Measurements from ENCODE around the gene XNDC1N.
A peak's percentile ranks its signal among the peaks of the same experiment; 100 is the strongest.

Gene XNDC1N

DNA sequence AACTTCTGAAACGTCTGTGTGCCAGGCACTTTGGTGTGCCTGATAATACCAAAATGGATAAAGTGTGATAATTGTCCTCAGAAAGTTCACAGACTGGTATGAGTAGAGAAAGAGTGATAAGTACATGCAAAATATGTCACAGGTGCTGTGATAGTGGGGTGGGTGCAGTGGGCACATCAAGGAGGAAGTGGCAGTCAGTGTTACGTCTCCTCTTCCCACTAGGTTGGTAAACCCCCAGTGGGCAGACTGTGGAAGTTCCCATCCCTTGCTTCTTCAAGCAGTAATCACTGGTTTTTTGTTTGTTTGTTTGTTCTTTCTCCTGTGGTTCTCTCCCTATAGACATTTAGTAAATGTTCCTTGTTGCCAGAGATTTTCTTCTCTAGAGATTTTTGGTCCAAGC lies 5.8 kb upstream of the XNDC1N start:
- H3K4me3 ChIP-seq (replicated peaks in 1 of 2; ENCODE audit: low read depth in 2 of 2, low read length in 2 of 2), result no peak overlapping the region
- no peak for DNase-seq (ENCODE audit: low read depth in 2 of 2)
- TF ChIP-seq CTCF (IDR thresholded peaks at IDR 0.05; ENCODE audit: low read depth, low read length), result no peak

DNA sequence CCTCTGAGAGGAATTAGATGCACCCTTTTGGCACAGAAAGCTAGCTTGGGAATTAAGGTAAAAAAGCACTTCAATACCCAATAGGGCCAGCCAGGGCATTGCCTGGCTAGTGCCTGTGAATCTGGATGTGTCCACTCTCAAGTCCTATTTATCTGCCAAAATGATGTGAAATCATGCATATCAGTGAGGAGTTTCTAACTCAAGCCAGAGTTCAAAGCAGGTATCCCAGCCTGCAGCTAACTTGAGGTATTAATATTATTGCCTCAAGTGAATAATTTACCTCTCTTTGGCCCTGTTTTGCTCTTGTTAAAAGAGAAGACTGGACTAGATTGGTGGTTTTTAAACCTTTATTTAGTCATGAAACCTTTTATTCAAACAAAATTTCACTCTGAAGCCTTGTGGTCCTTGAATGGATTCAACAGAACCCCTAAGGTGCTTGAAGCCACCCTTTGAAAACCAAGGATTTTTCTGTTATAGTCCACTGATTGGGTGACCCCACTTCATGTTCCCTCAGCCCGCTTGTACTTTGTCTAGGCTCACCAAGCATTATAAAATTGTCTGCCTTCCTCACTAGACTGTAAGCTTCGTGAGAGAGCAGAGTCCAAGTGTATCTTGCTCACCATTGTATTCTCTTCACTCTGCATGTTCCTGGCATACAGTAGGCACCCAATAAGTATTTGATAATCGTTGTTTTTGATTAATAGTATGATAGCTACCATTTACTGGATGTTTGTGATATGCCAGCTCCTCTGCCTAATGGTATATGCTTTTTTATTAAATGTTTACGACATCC lies 4.9 kb upstream of the XNDC1N start:
- no peak for DNase-seq (ENCODE audit: low read depth in 2 of 2)
- H3K4me3 ChIP-seq (replicated peaks in 1 of 2; ENCODE audit: low read depth in 2 of 2, low read length in 2 of 2), result no peak overlapping the region
- TF ChIP-seq CTCF (IDR thresholded peaks at IDR 0.05; ENCODE audit: low read depth, low read length), result no peak

DNA sequence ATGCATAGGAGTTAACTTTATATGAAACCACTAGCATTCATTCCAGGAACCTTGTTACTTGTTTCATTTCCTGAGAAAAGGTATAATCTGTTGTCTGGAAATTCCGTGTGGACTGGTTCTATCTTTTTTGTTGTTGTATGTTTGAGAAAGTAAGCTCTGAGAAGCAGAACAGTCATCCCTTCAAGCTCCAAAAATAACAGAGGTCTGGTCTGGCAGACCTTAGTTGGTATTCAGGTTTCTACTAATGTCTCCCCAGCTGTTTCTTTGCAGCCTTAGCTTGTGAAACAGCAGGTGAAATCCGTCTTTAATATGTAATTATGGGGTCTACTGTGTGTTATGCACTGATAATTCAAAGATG lies 2.8 kb upstream of the XNDC1N start:
- no peak overlapping the region for H3K4me3 ChIP-seq (replicated peaks in 1 of 2; ENCODE audit: low read depth in 2 of 2, low read length in 2 of 2)
- TF ChIP-seq CTCF (IDR thresholded peaks at IDR 0.05; ENCODE audit: low read depth, low read length), result no peak

GRCh38 chr11:71930556-71931244 lies 2.3 kb upstream of the XNDC1N start:
- H3K4me3 ChIP-seq (replicated peaks in 1 of 2; ENCODE audit: low read depth in 2 of 2, low read length in 2 of 2), result no peak overlapping the region
- no peak for TF ChIP-seq CTCF (IDR thresholded peaks at IDR 0.05; ENCODE audit: low read depth, low read length)
- DNase-seq (ENCODE audit: low read depth in 2 of 2), result peak; percentile 39 to 74

More for the DNA sequence above, 2.8 kb upstream of the XNDC1N start:
- DNase-seq (ENCODE audit: low read depth in 2 of 2), result peak in 1 of 2 donors; percentile 68

DNA sequence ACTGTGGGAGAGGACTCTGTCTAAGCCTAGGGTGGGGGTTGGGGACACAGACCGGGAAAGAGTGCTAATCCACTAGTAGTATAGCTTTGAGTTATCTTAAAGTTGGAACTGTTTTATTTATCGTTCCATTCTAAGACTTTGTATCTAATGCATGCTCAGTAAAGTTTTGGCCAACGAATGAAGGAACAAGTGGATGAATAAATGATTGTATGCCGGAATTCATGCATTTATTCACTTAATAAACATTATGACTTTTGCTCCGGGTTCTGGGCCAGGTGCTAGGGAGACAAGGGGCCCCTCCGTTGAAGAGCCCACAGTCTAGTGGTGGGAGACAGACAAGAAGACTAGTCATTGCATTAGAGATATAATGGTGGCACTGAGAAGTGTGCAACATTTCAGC lies 1.1 kb upstream of the XNDC1N start:
- no peak for TF ChIP-seq CTCF (IDR thresholded peaks at IDR 0.05; ENCODE audit: low read depth, low read length)
- no peak for DNase-seq (ENCODE audit: low read depth in 2 of 2)
- H3K4me3 ChIP-seq (replicated peaks in 1 of 2; ENCODE audit: low read depth in 2 of 2, low read length in 2 of 2), result peak overlapping the region; percentile 78 to 98

DNA sequence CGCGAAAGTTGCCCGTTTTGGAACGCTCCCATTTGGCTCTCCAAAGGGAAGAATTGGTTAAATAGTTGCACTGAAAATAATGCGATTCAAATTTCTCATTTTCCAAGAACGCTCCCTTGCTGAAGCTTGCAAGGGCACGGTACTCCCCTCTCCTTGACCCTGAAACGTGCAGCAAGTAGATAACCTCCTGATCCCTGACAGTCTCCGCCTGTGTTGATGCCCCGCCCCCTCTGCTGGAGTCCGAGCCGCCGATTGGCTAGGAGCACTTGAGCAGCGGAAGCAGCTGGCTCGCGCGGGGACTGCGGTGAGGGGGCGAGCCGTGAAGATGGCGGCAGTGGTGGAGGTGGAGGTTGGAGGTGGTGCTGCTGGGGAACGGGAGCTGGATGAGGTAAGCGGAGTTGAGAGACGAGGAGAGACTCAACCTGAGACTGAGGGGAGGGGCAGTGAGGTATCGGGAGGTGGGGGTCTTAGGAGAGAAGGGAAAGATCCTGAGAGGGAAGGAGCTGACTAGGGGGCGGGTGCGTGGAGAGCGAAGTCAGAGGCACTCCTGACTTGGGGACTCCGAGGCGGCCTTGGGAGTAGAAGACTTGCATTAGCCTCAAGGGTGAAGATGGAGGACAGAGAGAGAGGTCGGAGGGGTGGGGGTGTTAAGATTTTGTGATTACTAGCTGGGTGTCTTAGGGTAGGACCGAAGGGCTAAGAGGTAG lies 496 bp upstream of the XNDC1N start, which contains the start of gene RNF121:
Gene RNF121, plus strand, starts transcription at position 310 of the 707 bp plus-strand sequence. Its CDS starts 16 bp downstream, at position 326.
- H3K4me3 ChIP-seq (replicated peaks in 1 of 2; ENCODE audit: low read depth in 2 of 2, low read length in 2 of 2), result peak within 1 kb of the TSS; percentile 78 to 98
- DNase-seq (ENCODE audit: low read depth in 2 of 2), result peak; percentile 95 to 96
- TF ChIP-seq CTCF (IDR thresholded peaks at IDR 0.05; ENCODE audit: low read depth, low read length), result no peak

Measured in cardiac fibroblast (primary cell).